Endothelial cell of umbilical vein (primary cell): ENCODE data around the gene YIPF1.

ENCODE experiments used
- CTCF ChIP-seq, 2 donors: IDR thresholded peaks; 1 replicate in 1 of 2; 2 replicates in 1 of 2; pipeline ENCODE4 v1.5.1; 2011; ENCODE audit warnings: low read length in 2 of 2, mild to moderate bottlenecking in 2 of 2, moderate library complexity in 2 of 2, control low read depth in 1 of 2, inconsistent platforms in 1 of 2, low read depth in 1 of 2; ENCODE audit not compliant: insufficient read depth in 1 of 2; ENCODE audit errors: extremely low read depth in 1 of 2
- EZH2 ChIP-seq: IDR thresholded peaks from 2 replicates; pipeline ENCODE4 v1.6.1; 2012; ENCODE audit warnings: borderline replicate concordance, low read depth, mild to moderate bottlenecking, moderate library complexity, low read length, inconsistent platforms; ENCODE audit not compliant: severe bottlenecking
- FOS ChIP-seq: IDR thresholded peaks from 2 replicates; pipeline ENCODE4 v1.6.1; 2011; ENCODE audit warnings: mild to moderate bottlenecking, low read length, moderate library complexity, borderline replicate concordance; ENCODE audit not compliant: insufficient read depth
- GATA2 ChIP-seq: IDR thresholded peaks from 2 replicates; pipeline ENCODE4 v1.7.0; 2011; ENCODE audit warnings: low read depth, mild to moderate bottlenecking, moderate library complexity, mixed read lengths, low read length; ENCODE audit not compliant: insufficient read length, insufficient read depth
- JUN ChIP-seq: IDR thresholded peaks from 2 replicates; pipeline ENCODE4 v1.6.1; 2011; ENCODE audit warnings: borderline replicate concordance, low read depth; ENCODE audit not compliant: insufficient read length, insufficient read depth
- POLR2A ChIP-seq: IDR thresholded peaks from 2 replicates; pipeline ENCODE4 v1.6.1; 2012; ENCODE audit warnings: low read depth, mild to moderate bottlenecking, control low read depth, low read length
- POLR2AphosphoS5 ChIP-seq: IDR thresholded peaks from 2 replicates; pipeline ENCODE4 v1.6.1; 2012; ENCODE audit warnings: low read depth, mild to moderate bottlenecking, control low read depth, low read length, moderate library complexity; ENCODE audit not compliant: insufficient read depth

- TF ChIP-seq POLR2A (no peak), CTCF (IDR thresholded peaks at IDR 0.05; ENCODE audit: extremely low read depth in 1 of 2, insufficient read depth in 1 of 2, low read depth in 1 of 2, low read length in 2 of 2) (no peak), EZH2 (no peak), FOS (no peak), JUN (no peak), POLR2AphosphoS5 (no peak), GATA2 (no peak)
Measured at GRCh38 chr1:53919675-53920066, 30.1 kb upstream of the YIPF1 start.
